Gastroesophageal sphincter (tissue), 4 donors: ENCODE data around the gene LIN54. TPM values are rescaled to one million over a fixed set of nuclear protein-coding genes. Genes with fewer than 3 reads are reported as not detected.
A peak's percentile ranks its signal among the peaks of the same experiment; 100 is the strongest.

ENCODE experiments used
- ATAC-seq: fragments of 150-250 bp; one replicate; pipeline ENCODE4 v1.9.1; 2016; ENCODE audit warnings: mild to moderate bottlenecking, moderate library complexity
- H3K27ac ChIP-seq, 4 donors: fragments of 200-600 bp; sonication (generic) in 3 of 4; 1 replicate in 3 of 4; 2 replicates in 1 of 4; pipeline ENCODE4 v1.5.1; 2016 to 2019
- H3K27me3 ChIP-seq: fragments of 200-600 bp; sonication (generic); one replicate; pipeline ENCODE4 v1.5.1; 2019
- H3K36me3 ChIP-seq, 2 donors: fragments of 200-600 bp; sonication (generic); one replicate each; pipeline ENCODE4 v1.5.1; 2019; ENCODE audit warnings: control low read depth in 1 of 2
- H3K4me1 ChIP-seq, 3 donors: fragments of 200-600 bp; sonication (generic); 1 replicate in 2 of 3; 2 replicates in 1 of 3; pipeline ENCODE4 v1.5.1; 2016 to 2019; ENCODE audit warnings: control low read depth in 2 of 3
- H3K4me3 ChIP-seq, 2 donors: fragments of 200-600 bp; sonication (generic); one replicate each; pipeline ENCODE4 v1.5.1; 2019; ENCODE audit warnings: mild to moderate bottlenecking in 1 of 2, moderate library complexity in 1 of 2
- H3K9me3 ChIP-seq, 3 donors: fragments of 200-600 bp; sonication (generic); one replicate each; pipeline ENCODE4 v1.5.1; 2017 to 2019; ENCODE audit warnings: control low read depth in 2 of 3
- EP300 ChIP-seq: sonication (generic); formaldehyde crosslinking; IDR thresholded peaks from one replicate; pipeline ENCODE4 v1.6.1; 2017; ENCODE audit warnings: antibody characterized with exemption, mild to moderate bottlenecking
- POLR2A ChIP-seq, 2 donors: fragments of 450-650 bp; IDR thresholded peaks; one replicate each; pipeline ENCODE4 v1.6.1; 2017; ENCODE audit warnings: antibody characterized with exemption in 2 of 2, mild to moderate bottlenecking in 2 of 2, moderate library complexity in 1 of 2
- POLR2AphosphoS5 ChIP-seq: sonication (generic); formaldehyde crosslinking; IDR thresholded peaks from one replicate; pipeline ENCODE4 v1.6.1; 2017; ENCODE audit warnings: antibody characterized with exemption
- WGBS, 2 donors: methylation state at CpG; one replicate each; pipeline ENCODE4 v1.1.5; 2018; ENCODE audit warnings: low coverage in 1 of 2; 5-methylcytosine and 5-hydroxymethylcytosine counted together
- total RNA-seq, 4 donors: library from RNA; depleted of rRNA; stranded (reverse); fragments of >200 nt; gene quantifications; one replicate each; pipeline ENCODE4 v1.1.0, GENCODE V29; 2016
- TF ChIP-seq, protein P1 (sequence below), 4 experiments: fragments of 200-600 bp in 2 of 4; fragments of 450-650 bp in 2 of 4; sonication (generic) in 1 of 4; IDR thresholded peaks; one replicate each; pipeline ENCODE4 v1.5.1; 2017 to 2019; ENCODE audit warnings: antibody characterized with exemption in 4 of 4, mild to moderate bottlenecking in 2 of 4, moderate library complexity in 2 of 4

The LIN54 gene
- total RNA-seq, 4 donors from 2014 or later: 7.8 to 15.3 (median 10.2) TPM

- TF ChIP-seq, protein P1, sequence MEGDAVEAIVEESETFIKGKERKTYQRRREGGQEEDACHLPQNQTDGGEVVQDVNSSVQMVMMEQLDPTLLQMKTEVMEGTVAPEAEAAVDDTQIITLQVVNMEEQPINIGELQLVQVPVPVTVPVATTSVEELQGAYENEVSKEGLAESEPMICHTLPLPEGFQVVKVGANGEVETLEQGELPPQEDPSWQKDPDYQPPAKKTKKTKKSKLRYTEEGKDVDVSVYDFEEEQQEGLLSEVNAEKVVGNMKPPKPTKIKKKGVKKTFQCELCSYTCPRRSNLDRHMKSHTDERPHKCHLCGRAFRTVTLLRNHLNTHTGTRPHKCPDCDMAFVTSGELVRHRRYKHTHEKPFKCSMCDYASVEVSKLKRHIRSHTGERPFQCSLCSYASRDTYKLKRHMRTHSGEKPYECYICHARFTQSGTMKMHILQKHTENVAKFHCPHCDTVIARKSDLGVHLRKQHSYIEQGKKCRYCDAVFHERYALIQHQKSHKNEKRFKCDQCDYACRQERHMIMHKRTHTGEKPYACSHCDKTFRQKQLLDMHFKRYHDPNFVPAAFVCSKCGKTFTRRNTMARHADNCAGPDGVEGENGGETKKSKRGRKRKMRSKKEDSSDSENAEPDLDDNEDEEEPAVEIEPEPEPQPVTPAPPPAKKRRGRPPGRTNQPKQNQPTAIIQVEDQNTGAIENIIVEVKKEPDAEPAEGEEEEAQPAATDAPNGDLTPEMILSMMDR (IDR thresholded peaks at IDR 0.05): no peak
- peak; percentile 43 to 55 for TF ChIP-seq POLR2A (IDR thresholded peaks at IDR 0.05)
- TF ChIP-seq POLR2AphosphoS5: peak; percentile 88
- no peak for TF ChIP-seq EP300
- Histone ChIP-seq H3K4me3 (peak within 1 kb of the TSS; percentile 45 to 70), H3K9me3 (no peaks in the 10 kb centered on the region), H3K27ac (peak within 1 kb of the TSS; percentile 84 to 99 (median 98)), H3K36me3 (peaks cover 0 to 21% of the 10 kb centered on the region in 2 donors), H3K4me1 (peaks cover 4 to 51% (median 13%) of the 10 kb centered on the region in 3 donors), H3K27me3 (no peaks in the 10 kb centered on the region)
- peak; percentile 97 for ATAC-seq
- 0% methylated on average over 1 to 13 of the region's 67 CpGs for WGBS, 2 donors
Measured at GRCh38 chr4:82900411-82901182, 110.0 kb downstream of the LIN54 start, which contains the start of gene THAP9. TSS of gene THAP9 (plus strand) at chr4:82900735. CDS start at chr4:82900803, 68 bp downstream.

DNA sequence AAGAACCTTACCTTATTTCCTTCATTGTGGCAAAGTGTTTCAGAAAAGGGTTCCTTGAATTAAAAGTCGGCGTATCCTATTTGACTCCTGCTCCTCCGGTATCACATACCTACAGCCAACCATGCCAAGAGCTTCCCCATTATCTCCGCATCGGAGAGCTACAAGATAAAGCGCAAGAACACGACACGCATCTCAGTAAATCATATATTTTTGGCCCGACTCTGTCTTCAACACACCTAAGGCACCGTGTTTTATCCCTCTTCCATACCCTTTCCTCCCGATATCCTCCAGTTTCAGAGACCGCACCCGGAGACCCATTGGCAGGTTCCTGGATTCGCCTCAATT, 110.6 kb downstream of the LIN54 start:
- Histone ChIP-seq H3K4me3 (peak overlapping the region; percentile 45 to 70), H3K27me3 (no peaks in the 10 kb centered on the region), H3K27ac (peak overlapping the region; percentile 84 to 99 (median 98)), H3K9me3 (no peaks in the 10 kb centered on the region), H3K36me3 (peaks cover 0 to 25% of the 10 kb centered on the region in 2 donors), H3K4me1 (peaks cover 4 to 51% (median 13%) of the 10 kb centered on the region in 3 donors)
- ATAC-seq: peak; percentile 2
- TF ChIP-seq, protein P1 (IDR thresholded peaks at IDR 0.05): no peak
- TF ChIP-seq POLR2A (IDR thresholded peaks at IDR 0.05) (no peak), EP300 (no peak), POLR2AphosphoS5 (no peak)
- WGBS, 2 donors: 0% methylated on average over 11 to 14 of the region's 14 CpGs

DNA sequence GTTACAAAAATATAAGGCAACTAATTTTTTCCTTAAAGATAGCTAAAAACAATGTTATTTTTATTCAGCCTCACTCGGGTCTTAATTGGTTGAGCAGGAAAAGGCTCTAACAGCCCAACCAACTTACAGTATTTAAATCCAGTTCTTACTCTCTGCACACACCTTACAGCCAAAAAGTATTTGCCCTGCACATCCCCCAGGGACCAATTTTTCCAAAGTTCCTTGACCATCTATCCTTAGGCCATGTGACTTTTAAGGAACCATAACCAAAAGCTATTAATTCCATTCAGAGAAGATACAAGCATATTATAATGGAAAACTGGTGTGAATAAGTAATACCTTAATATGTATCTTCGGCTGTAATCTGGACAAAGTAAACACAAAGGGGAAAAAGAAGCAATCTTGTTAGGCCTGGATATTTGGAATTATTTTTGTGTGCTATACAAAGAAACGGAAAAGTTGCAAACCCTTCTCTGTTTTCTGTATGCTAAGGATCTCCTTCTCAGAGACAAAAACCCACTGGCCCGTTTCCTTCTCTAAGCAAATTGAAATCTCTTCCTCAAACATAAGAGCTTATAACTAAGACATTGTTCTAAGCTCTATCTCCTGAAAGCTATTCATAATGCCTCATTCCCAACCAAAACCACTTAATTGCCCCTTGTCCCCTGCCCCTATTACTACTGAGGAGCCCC, 111.1 kb downstream of the LIN54 start:
- WGBS, 2 donors: 0% methylated on average over 4 of the region's 4 CpGs
- TF ChIP-seq EP300: no peak
- no peak for TF ChIP-seq POLR2AphosphoS5
- Histone ChIP-seq H3K4me1 (peaks cover 4 to 51% (median 13%) of the 10 kb centered on the region in 3 donors), H3K9me3 (no peaks in the 10 kb centered on the region), H3K4me3 (peak overlapping the region; percentile 45 to 70), H3K36me3 (peaks cover 0 to 30% of the 10 kb centered on the region in 2 donors), H3K27ac (peak overlapping the region; percentile 84 to 99 (median 98)), H3K27me3 (no peaks in the 10 kb centered on the region)
- no peak for ATAC-seq

DNA sequence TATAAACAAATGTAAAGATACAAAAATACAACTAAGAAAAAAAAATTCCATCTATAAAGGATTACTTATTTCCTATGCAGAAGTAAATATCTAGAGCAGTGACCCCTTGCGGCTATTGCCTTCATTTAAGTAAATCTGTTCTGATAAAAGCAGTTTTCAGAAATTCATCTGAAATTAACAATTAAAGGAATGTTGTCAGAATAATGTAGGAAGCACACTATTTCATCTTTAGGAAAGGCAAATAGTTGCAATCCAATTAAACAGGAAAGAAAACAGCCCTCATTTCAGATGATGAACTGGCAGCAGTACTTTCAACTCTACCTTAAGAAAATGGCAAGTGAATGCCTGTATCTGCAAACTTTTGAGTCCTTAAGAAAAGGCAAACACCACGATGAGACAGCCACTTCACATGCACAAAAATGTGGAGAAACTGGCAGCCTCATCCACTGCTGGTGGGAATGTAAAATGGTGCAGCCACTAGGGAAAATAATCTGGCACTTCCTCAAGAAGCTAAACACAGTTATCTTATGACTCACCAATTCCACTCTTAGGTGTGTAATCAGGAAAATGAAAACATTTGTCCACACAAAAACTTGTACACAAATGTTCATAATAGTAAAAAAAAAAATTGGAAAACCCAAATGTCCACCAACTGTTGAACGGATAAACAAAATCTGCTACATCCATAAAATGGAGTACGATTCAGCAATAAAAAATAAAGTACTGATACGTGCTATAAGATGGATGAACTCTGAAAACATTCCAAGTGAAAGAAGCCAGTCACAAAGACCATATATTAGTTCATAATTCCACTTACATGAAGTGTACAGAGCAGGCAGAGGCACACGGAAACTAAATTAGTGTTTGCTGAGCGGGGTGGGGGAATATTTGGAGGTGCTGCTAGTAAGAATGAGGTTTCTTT, 112.0 kb downstream of the LIN54 start:
- Histone ChIP-seq H3K4me1 (peaks cover 4 to 51% (median 13%) of the 10 kb centered on the region in 3 donors), H3K36me3 (peaks cover 0 to 39% of the 10 kb centered on the region in 2 donors), H3K4me3 (peak overlapping the region; percentile 45 to 70), H3K9me3 (no peaks in the 10 kb centered on the region), H3K27me3 (no peaks in the 10 kb centered on the region), H3K27ac (peak overlapping the region; percentile 84 to 99 (median 98))
- TF ChIP-seq EP300 (no peak), POLR2AphosphoS5 (peak; percentile 58), POLR2A (IDR thresholded peaks at IDR 0.05) (no peak)
- TF ChIP-seq, protein P1 (IDR thresholded peaks at IDR 0.05): peak in 2 of 4 experiments; percentile 11 to 23
- 35 to 46% methylated on average over 7 of the region's 7 CpGs for WGBS, 2 donors
- ATAC-seq: no peak
